AG10803 (cell line): Measurements from ENCODE around the gene PLP1.

ENCODE experiments used
- DNase-seq: peaks from one replicate; pipeline ENCODE4 v3.0.0; 2010; ENCODE audit warnings: low read depth
- H3K4me3 ChIP-seq: 2 replicates; pipeline ENCODE4 v1.5.1; 2011; ENCODE audit warnings: mild to moderate bottlenecking, low read length, control low read depth
- TF ChIP-seq, protein P1 (sequence below): conservative IDR thresholded peaks from 2 replicates; pipeline ENCODE4 v1.5.1; 2011; ENCODE audit warnings: mild to moderate bottlenecking, low read length, control low read depth, inconsistent platforms

Gene PLP1

DNA sequence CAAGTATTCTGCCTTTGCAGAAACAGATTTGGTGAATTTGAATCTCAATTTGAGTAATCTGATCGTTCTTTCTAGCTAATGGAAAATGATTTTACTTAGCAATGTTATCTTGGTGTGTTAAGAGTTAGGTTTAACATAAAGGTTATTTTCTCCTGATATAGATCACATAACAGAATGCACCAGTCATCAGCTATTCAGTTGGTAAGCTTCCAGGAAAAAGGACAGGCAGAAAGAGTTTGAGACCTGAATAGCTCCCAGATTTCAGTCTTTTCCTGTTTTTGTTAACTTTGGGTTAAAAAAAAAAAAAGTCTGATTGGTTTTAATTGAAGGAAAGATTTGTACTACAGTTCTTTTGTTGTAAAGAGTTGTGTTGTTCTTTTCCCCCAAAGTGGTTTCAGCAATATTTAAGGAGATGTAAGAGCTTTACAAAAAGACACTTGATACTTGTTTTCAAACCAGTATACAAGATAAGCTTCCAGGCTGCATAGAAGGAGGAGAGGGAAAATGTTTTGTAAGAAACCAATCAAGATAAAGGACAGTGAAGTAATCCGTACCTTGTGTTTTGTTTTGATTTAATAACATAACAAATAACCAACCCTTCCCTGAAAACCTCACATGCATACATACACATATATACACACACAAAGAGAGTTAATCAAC, 15.3 kb downstream of the PLP1 start:
- no peak overlapping the region for H3K4me3 ChIP-seq
- no peak for DNase-seq
- TF ChIP-seq, protein P1, sequence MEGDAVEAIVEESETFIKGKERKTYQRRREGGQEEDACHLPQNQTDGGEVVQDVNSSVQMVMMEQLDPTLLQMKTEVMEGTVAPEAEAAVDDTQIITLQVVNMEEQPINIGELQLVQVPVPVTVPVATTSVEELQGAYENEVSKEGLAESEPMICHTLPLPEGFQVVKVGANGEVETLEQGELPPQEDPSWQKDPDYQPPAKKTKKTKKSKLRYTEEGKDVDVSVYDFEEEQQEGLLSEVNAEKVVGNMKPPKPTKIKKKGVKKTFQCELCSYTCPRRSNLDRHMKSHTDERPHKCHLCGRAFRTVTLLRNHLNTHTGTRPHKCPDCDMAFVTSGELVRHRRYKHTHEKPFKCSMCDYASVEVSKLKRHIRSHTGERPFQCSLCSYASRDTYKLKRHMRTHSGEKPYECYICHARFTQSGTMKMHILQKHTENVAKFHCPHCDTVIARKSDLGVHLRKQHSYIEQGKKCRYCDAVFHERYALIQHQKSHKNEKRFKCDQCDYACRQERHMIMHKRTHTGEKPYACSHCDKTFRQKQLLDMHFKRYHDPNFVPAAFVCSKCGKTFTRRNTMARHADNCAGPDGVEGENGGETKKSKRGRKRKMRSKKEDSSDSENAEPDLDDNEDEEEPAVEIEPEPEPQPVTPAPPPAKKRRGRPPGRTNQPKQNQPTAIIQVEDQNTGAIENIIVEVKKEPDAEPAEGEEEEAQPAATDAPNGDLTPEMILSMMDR, result no peak

DNA sequence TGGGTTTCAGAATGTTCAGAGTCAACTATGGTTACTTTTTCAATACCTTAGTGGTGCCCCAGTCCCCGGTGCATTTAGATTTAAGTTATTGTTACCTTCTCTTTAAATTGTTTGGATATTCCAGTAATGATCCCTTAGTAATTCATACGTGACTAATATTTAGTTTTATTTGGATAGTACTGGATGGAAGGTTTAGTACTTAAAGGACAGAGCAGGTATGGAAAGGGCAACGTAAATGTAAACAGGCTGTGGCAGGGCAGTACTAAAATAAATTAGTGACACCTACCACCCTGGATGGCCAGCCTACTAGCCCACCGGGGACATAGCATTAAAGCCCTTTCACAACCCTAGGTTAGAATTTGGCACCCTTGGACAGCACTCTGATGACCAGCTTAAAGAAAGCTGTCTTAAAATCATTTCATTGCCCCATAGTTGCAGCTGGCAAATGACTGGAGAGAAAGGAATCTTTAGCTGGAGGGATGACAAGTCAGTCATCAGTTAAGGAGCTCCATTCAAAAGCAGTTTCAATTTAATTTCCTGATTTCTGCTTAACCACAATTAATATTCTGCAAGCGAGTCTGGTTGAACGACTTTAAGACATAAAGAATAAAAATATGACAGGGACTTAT, 16.4 kb downstream of the PLP1 start:
- TF ChIP-seq, protein P1, result no peak
- DNase-seq, result peak; percentile 79
- peak overlapping the region; percentile 15 for H3K4me3 ChIP-seq

DNA sequence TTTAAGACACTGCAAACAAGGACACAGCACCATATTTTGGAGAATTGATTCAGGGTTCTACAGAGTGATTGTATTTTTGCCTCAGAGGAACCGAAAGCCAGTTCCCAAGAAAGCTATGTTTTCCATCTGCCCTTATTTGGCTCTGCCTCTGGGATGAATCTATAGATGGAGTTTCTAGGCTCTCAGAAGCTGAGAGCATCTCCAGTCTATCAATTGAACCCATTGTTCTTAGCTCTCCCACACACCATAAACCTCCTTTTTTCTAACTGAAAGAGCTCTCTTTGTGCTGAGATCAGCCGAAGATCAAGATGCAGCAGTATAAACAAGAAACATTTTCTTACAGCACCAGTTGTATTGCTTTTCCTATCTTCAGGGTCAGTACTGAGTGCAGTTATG, 16.9 kb downstream of the PLP1 start:
- no peak for DNase-seq
- TF ChIP-seq, protein P1, result no peak
- H3K4me3 ChIP-seq, result peak overlapping the region; percentile 15

DNA sequence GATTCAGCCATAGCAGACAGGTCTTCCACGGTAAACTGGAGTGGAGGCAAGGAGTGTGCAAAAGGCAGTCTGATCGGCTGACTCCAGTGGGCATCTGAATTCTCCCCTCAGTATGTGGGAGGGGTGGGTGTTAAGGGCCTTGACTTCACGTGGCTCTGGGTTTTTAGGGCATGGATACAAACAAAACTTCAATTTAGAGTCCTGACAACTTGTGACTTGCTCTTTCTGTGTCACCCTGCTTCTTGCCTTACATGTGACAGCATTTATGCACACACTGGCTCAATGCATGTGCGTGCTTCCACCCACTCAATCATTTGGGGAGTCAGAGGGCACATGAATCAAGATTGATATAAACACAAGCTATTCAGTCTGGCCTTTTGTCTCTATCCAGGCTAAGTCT, 17.5 kb downstream of the PLP1 start:
- TF ChIP-seq, protein P1, result no peak
- DNase-seq, result no peak
- no peak overlapping the region for H3K4me3 ChIP-seq

DNA sequence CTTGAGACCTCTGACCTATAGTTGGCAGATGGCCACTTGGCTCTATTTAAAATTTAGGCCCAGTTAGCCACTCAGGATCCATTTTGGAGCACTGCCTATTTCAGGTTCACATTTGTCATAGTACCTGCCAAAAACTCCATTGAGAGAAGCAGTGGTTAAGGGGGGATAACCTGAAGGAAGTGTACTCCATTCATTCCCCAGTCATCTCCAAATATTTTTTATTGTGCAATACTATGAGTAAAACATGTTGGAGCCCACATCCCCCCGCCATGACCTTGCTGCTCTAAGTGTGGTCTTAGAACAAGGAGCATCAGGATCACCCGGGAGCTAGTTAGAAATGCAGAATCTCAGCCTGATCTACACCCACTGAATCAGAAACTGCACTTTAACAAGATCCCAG, 21.1 kb downstream of the PLP1 start:
- H3K4me3 ChIP-seq, result no peak overlapping the region
- DNase-seq, result no peak
- TF ChIP-seq, protein P1, result no peak

DNA sequence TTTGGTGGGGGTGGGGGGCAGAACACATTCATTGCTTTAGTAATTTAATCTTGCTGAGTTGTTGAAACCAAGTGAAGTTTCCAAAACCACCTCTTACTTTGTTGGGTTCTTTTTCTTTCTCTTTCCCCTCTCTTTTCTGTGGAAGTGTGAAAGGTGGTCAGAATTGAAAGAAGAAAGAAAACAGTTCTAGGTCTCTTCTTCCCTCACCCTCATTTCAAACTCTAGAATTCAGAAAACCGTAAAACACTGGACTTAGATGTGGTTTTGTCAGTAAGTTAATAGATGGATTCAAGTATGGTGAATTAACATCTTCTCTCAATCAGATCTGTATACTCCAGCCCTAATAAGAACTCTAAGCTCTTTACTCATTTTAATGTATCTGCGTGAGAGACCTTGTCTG, 23.7 kb downstream of the PLP1 start:
- TF ChIP-seq, protein P1, result no peak
- H3K4me3 ChIP-seq, result no peak overlapping the region
- DNase-seq, result no peak

DNA sequence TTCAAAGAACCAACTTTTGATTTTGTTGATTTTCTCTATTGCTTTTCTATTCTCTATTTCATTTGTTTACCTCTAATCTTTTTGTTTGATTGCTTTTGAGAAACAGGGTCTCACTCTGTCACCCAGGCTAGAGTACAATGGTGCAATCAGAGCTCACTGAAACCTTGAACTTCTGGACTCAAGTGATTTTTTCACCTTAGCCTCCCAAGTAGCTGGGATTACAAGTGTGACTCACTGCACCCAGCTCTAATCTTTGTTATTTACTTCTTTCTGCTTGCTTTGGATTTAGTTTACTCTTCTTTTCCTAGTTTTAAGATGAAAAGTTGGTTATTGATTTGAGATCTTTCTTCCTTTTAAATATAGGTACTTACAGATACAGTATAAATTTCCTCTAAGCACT, 29.2 kb downstream of the PLP1 start:
- TF ChIP-seq, protein P1, result no peak
- no peak overlapping the region for H3K4me3 ChIP-seq
- DNase-seq, result no peak
